GM18867 (cell line): ENCODE measurements around the gene FMOD.
A peak's percentile ranks its signal among the peaks of the same experiment; 100 is the strongest.

Experiments
- ATAC-seq: cut with Tn5 transposase; IDR thresholded peaks from one replicate; pipeline ENCODE4 v1.9.1; 2021; ENCODE audit warnings: mild to moderate bottlenecking, moderate library complexity; ENCODE audit not compliant: unreplicated experiment

The FMOD gene

DNA sequence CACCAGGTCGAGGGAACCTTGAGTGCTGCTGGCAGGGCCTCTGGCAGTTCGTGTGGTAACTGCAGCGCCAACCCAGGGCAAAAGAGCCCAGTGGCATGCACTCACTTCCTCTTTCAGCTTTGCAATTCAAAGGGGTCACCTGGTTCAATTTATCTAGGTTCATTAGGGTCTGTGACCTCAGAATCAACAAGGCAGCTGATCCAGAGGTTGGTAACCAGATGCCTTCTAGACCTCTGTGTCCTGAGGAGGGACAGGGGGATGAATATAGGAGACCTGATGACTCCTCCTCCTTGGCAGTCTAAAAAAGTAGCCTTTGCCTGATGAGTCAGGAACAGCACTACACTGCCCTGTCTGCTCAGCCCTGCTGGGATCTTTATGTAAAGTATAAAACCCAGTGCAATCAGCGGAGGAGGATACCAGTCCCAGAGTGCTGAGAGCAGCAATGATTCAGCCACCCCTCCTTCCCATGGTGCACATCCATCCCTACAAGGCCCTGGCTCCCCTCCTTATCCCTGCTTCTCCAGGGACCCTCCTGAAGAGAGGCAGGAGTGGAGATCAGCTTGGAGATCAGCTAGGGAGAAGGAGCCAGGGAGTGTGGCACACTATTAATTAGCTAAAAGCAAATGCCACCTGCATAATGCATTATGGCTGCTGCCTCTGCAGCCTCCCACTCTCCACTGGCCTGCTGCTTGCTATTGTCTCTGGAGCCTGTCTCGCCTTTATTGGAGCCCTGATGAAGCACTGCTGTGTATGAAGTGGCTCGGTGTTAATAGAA lies 11.2 kb upstream of the FMOD start:
- ATAC-seq: no peak

GRCh38 chr1:203360547-203361185 lies 9.7 kb upstream of the FMOD start:
- ATAC-seq: no peak

DNA sequence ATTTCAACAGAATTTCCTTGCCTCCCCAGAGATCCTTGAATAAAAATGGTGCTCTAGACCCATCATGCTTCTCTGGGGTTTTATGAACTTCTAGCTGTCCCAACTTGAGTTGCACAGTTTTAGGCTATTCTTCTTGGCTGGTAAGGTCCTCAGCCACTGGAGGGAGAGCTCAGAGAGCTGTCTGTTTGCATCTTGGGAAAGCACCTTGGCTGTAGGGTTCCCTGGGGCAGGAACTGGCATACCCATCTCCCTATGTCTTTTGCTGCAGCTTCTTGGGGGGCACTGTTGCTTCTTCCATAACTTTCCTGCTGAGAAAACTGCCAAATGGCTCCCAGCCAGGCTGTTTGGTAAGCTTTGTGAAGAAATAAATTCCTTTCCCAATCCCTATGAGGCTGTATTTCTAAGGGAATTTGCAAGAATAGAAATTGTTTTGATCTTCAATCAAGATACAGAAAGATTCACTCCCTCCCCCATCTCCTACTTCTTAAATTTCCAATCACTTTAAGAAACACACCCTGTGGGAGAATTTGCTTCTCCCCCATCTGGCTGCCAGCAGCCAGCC lies 8.2 kb upstream of the FMOD start:
- no peak for ATAC-seq

DNA sequence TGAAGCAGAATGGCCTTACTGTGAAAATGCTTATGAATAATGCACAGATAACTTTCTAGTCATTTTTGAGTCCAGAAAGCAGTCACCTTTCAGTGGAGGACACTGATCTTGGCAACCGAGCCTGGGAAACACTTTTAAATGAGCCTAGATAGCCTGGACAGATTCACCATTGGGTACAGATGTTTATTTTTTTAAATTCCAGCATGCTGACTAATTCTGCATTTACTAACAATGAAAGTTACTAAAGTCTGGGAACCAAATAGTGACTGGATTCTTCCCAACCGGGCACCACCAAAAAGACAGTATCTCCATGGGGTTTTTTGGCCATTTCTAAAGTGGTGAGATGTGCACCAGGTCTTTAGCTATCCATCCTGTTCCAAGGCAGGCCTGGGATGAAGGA lies 3.3 kb upstream of the FMOD start:
- ATAC-seq: no peak

DNA sequence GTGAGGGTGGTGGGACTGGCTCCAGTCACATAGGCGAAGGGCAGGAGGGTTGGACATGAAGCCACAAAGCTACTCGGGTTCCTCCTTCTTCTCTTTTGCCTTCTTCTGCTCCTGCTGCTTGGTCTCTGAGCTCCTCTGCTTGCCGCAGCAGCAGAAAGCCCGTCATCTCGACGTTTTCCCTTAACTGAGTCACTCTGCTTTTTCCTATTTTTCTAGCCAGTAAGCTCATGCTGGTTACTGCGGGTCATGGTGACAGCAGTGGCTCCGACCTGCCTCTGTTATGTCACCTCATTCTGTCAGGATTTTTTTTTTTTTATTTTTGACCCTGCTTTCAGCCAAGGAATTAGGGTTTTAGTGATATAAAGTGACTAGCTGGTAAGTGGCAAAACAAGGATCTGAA lies 2.6 kb upstream of the FMOD start:
- ATAC-seq: no peak

GRCh38 chr1:203349773-203350524 lies 973 bp downstream of the FMOD start:
- no peak for ATAC-seq

DNA sequence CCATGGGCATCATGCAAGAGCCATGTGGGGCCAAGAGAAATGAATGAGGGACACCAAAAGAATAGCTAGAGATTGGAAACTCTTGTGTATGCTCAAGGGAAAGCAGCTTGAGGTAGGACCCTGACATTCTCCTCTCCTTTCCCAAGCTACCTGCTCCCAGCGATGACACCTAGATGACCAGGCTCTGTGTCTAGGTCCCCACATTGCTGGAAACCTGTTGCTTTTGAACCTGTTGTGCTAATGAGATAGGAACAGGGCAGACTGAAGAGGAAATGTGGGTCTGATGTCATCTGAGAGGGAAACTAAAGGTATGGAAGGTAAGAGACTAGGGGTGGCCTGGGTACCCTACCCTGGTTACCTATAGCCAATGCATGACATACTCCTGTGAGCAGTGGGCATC lies 1.8 kb downstream of the FMOD start:
- no peak for ATAC-seq

DNA sequence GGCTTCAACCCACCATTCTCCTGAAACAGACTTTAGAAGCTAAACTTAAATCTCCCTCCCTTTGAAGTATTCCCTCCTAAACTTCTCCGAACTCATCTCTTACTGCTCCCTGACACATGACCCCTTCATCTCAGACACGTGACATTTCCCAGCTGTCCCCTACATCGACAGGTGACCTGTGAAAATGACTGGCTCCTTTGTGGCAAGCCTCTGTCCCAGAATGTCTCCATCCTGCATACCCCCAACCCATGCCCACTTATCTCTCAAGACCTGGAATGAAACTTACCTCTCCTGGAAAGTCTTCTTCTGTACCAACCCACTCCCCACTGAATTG lies 4.2 kb downstream of the FMOD start:
- no peak for ATAC-seq

DNA sequence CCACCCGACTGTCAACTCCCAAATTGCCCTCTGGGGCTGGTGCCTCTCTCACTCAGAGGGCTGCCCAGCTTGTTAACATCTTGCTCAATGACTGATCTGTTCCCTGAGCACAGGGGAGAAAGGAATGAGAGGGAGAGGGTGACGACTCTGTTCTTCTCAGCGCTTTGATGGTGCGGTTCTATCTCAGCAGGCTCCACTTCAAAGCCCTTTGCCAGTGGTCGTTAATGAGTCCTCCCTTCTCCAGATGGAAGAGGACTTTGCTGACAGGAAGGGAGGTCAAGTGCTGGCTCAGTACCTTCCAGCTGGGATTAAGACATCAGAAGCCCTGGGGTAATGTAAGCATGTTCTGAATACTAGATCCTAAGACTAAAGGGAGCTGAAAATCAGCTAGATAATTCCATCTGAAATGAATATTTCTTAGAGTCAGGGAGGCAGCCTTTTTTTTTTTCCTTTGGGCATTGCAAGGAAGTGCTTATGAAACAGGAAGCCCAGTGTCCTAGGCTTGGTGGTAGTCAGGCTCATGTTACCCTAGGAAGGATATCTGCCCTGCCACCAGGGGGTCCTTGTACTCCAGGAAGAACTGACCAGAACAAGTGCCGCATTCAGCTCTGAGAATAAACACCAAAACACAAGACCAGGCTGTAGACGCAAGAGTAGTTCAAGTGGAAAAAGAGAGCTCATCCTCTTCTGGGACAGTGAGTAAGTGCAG lies 4.7 kb downstream of the FMOD start:
- no peak for ATAC-seq

GRCh38 chr1:203343956-203344754 lies 6.8 kb downstream of the FMOD start:
- ATAC-seq: no peak

DNA sequence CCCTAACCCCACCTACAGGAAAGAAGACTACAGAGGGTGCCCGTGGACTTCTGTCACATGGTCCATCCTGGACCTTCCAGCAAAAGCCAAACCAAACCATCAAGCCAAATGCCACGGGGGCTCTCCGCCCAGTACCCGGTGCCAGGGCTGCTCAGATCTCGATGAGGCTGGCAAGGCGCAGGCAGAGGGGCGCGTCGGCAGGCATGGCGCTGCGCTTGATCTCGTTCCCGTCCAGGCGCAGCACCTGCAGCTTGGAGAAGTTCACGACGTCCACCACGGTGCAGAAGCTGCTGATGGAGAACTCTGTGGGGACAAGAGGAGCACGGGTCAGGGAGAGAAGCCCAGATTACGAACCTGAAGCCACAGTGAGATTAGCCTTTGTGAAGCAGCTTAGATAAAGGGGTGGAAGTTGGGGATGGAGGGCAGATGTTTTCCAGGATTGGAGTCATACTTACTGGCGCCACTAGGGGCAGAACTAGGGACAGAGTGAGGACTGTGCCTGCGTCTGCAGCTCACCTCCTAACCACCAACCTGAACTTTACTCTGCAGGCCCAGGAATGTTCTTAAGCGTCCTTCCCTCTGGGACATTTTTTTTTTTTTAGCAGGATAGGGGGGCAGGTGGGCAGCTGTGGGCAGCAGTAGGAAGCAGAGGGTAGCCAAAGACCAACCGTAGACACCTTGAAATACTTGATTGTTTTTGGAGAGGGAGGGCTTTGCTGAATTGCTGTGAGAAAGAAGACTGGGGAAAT lies 8.6 kb downstream of the FMOD start:
- ATAC-seq: peak; percentile 61

- ATAC-seq: no peak
These were observed 10.7 kb downstream of the FMOD start for GRCh38 chr1:203340112-203340790.

- ATAC-seq: no peak
These were observed 12.4 kb downstream of the FMOD start for GRCh38 chr1:203338335-203339036.

DNA sequence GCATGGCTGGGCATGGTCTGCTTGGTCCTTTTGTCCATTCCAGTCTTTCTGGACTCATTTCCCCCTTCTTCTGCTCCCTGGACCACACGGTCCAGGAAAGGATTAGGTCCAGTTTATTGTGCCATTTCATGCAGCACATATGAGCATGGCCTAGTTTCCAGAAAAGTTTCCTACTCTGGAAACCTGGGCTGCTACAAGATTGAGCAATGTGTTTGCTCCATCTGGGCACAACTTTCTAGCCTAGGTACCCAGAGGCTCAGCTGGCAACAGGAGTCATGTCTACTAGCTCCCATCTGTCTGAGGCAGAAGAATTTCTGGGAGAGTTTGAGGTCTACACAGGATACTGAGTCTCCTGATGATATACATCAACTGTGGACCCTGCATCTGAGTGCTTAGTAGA lies 14.8 kb downstream of the FMOD start:
- ATAC-seq: no peak

DNA sequence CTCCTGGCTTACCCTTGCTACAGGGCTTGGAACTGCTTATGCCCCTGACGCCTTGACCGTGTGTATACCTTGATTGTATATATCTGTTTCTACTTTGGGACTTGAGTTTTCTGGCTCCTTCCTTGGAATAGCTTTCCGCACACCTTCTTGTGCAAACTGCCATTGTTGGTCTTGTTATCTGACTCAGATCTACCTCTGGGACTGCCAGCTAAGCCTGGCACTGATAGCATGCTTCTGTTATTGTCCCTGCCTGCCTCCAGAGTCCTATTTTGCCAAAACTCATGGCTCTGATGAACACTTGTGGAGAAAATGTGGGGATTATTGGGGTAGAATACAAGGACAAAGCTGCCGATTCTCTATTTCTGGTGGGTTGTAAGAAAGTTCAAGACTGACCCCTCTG lies 15.4 kb downstream of the FMOD start:
- ATAC-seq: no peak

GRCh38 chr1:203331224-203331623 lies 19.7 kb downstream of the FMOD start:
- ATAC-seq: no peak

DNA sequence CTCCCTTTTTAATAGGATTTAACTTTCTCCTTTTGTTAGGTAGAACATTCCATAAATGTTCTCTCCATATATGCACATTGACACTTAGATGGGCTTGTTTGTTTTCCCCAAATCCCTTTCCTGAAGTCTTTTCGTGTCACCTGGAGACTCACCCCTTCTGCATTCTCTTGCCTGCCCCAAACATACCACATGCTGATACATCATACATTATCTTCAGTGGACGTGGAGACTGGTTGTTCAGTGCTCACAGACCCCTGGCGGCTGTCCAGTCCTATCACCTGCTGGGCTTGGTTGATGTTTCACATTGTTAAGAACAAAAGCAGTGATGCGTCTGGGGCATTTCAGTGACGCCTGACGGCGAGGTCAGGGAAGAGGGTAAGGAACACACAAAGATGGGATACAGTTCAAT lies 22.2 kb downstream of the FMOD start:
- ATAC-seq: no peak

GRCh38 chr1:203327684-203328457 lies 23.1 kb downstream of the FMOD start:
- ATAC-seq: peak; percentile 29
